ENCODE measurements around the gene EXOC2.
"Not testable (repeated sequence)": the region's sequence is repeated elsewhere in the genome, so short reads cannot be mapped to it uniquely, and the experiment has no call there.

The EXOC2 gene

DNA sequence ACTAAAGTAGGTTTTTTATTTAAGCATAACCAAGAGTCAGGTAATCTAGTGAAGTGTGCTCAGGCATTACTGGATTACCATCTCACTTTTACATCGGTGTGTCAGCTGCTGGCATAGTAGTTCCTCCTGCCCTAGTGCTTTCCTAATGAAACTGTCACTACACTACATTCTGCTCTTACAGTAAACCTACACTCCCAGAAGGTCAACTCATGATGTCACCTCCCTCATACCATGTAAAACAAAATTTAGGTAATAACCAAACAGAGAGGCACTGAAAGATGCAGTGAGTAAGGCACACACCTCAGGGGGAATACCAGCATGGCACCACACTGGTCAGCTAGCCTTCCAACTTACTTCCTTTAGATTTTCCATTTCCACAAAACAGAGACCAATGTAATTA is 59.3 kb downstream of the EXOC2 start:
- DNase-seq, result no peak

DNA sequence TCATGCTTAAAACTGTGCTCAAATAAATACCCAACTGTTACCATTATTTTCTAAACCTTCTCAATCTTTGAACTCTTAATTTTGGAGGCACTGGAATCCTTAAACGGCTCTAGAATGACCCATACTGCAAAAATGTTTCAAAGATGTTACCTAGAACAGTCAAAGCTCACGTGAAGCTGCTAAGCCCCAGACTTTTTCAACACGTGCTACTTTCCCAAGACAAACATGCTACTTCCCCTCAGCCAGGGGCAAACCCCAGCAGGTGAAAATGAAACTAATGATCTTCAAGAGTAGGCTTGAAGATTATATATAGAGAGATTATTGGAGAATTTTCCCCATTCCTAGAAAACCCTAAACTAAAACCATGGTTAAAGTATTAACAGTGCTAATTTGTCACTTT is 64.2 kb downstream of the EXOC2 start:
- no peak for DNase-seq

DNA sequence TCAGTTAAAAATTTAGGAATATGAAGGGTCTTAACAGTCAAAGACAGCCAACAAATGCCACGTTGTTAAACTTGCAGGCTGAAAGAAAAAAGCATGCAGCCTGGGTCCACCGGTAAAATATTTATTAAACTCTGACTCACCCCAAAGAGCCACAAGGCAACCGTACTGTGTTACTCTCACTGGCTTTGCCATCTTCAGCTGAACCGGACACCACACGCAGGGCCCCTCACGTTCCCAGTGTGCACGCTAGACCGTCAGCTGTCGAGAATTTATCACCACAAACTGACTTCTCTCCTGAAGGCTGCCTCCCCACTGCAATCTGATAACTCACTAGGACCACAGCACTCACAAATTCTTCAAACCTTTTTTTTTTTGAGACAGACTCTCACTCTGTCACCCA is 66.7 kb downstream of the EXOC2 start:
- DNase-seq, result no peak

DNA sequence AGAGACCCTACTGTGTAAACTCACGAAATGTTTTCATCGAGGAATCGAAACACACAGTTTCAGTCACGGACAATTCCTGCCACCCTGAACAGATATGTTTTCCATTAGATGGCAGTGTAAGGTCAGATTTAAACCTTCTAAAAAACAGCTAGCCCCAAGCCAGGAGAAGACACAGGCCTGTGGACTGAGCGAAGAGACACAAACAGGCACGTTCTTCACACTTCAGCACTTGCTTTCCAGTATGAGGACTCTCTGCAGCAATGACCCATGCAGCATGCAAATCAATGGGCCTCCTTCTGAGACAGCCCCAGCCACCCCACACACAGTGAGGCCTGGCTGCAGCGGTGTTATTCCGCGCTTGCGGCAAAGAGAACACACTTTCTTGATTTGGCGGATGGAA is 68.0 kb downstream of the EXOC2 start:
- no peak for DNase-seq

DNA sequence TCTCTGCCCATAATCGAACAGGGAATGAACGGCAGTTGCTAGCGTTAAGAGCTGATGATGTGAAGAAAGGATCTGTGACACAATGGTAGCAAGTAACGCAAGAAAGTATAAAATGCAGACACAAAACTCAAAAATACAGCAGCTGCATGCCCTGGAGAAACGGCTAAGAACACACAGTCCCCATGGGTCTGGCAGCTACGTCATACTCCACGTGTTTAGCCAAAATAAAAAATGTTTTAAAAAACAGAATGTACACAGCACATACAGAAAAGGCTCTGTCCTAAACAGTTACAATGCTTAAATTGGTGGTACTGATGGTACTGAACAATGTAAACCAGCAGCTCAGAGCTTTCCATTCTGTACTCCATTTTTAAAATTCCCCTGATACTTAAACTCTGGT is 70.5 kb downstream of the EXOC2 start:
- DNase-seq, result no peak

DNA sequence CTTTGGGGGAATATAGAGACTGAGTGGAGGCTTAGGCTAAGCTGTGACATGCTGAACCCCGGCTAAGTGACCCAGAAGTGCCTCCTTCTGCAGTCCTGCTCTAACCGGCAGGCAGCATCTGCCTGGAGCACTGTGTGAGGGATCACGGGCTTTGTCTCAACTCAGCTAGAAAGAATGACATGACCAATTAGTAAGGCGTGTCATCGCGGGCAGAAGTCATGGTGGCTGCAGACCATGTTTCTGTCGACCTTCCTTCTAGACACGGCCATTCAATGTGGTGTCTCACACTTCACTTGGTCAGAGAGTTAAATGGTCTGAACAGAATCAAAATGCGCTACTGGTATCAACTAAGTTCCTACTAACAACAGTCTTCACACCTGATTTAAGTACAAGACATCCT is 71.0 kb downstream of the EXOC2 start:
- DNase-seq, result no peak

DNA sequence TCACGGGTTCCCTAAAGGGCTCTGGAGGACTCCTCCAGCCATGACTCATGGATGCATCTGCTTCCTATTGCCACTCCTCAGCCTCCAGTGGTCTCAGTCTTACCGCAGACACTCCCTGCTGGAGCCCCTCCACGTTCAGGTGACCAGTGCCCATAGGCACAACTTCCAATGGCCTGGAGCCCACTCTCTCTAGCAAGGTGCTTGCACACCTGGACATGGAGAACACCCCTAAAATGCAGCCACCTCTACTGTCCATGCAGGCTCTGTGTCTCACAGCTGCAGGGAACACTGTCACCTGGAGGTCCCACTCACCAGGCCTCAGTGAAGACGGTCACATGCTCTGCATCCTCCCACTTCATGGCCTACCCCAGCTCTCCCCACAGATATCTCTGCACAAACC is 72.0 kb downstream of the EXOC2 start:
- no peak for DNase-seq

DNA sequence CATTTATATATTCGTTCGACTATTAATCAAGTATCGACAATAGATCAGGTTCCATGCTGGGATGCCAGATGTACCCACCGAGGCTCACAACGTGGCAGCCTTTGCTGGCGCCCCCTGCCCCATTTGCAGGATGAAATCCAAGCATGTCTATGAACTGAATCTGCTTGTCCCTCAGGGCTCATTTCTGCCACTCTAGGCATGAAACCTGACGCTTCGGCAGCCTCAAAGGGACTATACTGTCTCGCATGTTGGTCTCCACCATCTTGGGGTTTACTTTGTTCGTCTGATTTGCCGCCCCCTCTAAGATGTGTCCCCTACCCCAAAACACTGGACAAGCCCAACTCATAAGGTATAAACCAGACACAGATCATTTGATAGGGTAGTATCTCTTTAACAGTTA is 72.8 kb downstream of the EXOC2 start:
- no peak for DNase-seq

DNA sequence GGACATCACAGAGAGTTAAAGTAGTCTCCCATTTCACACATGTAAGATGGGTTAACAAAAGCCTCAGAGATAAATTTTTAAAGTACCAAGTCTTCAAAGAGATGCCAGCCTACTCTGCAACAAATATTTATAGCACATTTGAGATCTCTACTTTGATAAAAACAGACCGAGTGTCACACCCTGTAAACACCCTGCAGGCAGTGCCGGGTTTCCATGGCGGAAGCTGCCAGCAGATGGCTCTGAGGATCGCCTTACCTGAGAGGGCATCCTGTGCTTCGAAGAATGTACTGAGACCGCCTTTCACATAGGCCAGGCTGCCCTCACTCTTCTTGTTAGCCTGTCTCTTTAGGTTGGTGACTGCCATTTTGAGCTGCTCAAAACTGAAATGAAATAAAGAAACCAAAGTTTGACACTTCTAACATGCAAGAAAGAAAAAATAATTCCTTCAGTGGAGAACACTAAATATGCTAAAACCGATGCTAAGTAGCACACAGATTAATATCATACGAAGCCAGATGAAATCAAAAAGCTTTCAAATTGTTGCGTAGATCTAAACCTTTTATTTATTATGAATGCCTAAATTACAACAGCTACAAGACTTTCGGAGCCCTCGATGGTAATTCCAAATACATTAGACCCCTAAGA is 75.4 kb downstream of the EXOC2 start:
- no peak for DNase-seq

DNA sequence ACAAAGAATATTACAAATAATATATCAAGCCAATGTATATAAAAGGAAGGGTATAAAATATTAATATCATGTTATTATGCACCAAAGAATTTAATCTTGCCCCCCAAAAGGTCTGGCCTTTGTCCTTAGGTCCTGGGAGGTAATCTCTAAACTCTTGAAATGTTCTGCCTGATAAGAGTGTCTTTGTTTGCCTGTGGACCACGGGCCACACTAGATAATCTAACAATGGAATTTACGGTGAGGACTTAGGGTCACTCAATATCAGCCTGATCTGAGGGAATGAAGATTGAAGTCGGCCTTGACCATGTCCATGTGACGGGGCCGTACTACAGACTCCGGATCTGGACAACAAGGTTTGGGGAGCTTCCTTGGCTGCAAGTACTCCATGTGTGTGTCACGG is 79.0 kb downstream of the EXOC2 start:
- no peak for DNase-seq

DNA sequence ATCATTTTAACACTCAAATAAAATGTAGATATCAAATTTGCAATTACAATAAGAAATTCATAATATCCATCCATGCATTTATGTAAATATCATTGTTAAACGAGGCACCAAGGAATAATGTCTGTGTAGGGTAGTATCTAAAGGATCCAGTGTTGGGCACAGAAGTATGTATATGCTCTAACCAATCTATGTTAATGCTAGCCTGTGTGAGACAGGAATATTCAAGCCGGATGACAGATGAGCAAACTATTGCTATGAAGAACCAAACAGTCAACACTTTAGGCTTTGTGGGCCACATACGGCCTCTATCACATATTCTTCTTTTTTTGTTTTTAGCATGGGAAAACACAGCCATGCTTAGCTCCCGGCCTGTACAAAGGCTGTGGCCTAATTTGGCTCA is 81.0 kb downstream of the EXOC2 start:
- DNase-seq, result no peak

DNA sequence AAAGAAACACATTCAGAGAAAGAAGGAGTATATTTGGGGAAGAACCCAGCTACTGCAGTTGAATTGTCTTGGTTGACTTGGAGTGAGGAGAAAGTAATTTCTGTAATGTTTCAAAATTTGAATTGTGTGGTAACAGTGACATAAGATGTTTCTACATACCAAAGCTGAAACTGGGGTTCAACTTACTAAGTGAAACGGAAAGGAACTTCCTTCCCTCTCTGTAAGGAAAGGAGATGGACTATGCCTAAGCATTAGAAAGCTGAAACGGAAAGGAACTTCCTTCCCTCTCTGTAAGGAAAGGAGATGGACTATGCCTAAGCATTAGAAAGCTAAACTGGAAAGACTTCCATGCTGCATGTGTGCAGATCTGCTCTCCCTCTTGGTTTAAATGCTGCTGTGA is 82.1 kb downstream of the EXOC2 start:
- no peak for DNase-seq

DNA sequence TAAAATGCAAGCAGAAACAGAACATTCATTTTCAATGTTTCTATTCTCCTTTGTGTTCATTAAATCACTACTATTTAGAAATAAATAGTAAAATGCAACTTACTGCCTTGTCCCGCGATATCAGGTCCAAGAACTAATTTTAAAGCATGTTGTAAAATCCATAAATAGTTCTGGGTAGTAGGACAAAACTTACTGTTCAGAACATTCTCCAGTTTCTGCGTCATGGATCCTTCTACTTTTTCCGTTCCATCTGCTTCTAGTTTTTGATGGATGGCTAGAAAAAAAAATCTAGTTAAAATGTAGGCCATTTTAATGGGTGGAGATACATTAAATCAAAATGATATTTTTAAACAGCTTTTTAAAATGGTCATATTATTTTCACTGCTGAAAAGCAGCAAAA is 83.0 kb downstream of the EXOC2 start:
- DNase-seq, result no peak

DNA sequence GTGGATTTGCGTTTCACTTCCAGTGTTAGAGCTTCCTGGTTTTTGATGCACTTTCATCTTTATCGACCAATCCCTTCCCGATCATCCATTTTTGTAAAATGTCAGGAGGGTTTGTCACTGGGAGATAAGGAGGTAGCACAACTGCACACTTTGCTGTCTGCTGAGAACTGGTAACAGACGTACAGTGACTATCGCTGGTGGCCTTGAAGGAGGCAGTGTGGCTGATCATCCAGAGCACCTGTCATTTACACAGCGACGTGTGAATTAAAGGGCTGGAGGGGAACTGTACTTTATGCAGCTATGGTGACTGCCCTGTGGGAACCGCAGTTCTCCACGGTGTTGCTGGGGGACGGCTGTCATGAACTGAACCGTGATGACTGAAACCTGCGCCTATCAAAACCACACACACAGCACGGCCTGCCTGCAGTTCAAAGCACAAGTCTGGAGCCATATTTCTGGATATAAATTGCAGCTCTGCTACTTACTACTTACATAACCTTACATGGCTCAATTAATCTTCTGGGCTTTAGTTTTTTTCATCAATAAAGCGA is 86.0 kb downstream of the EXOC2 start:
- DNase-seq, result no peak

DNA sequence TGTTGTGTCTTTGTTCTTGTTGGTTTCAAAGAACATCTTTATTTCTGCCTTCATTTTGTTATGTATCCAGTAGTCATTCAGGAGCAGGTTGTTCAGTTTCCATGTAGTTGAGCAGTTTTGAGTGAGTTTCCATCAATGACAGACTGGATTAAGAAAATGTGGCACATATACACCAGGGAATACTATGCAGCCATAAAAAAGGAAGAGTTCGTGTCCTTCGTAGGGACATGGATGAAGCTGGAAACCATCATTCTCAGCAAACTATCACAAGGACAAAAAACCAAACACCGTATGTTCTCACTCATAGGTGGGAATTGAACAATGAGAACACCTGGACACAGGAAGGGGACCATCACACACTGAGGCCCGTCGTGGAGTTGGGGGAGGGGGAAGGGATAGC is 87.0 kb downstream of the EXOC2 start:
- not testable (repeated sequence) for DNase-seq

DNA sequence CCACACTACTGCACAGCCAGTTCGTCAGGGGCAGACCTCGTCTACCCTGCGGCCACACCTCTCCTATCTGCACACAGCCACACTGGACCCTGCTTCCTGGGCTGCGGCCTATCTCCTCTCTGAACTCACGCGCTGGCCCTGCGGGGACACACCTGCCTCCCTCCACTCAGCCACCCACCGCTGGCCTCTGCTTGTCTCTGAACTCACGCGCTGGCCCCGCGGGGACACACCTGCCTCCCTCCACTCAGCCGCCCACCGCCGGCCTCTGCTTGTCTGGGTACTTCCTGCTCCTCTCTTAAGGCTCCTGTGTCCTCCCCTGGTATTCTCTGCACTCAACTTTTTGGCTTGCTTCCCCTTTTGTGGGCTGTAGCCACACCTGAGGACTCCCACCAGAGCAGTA is 88.4 kb downstream of the EXOC2 start:
- no peak for DNase-seq

DNA sequence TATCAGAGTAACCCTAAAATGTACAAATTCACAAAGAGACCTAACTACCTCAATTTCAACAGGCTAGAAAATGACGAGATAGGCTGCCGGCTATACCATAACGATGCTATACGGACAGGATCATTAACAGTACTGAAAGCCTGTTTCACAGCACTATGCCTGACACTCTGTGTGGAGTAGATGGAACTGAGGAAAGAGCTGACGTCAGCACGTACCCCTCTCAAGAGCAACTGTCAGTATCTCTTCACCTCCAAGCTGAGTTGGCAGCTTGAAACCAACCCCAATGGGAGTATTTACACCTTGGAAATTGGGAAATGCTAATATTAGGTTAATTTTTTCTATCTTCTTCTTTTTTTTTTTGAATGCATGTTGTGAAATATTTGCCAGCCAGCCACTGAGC is 89.7 kb downstream of the EXOC2 start:
- DNase-seq, result no peak

DNA sequence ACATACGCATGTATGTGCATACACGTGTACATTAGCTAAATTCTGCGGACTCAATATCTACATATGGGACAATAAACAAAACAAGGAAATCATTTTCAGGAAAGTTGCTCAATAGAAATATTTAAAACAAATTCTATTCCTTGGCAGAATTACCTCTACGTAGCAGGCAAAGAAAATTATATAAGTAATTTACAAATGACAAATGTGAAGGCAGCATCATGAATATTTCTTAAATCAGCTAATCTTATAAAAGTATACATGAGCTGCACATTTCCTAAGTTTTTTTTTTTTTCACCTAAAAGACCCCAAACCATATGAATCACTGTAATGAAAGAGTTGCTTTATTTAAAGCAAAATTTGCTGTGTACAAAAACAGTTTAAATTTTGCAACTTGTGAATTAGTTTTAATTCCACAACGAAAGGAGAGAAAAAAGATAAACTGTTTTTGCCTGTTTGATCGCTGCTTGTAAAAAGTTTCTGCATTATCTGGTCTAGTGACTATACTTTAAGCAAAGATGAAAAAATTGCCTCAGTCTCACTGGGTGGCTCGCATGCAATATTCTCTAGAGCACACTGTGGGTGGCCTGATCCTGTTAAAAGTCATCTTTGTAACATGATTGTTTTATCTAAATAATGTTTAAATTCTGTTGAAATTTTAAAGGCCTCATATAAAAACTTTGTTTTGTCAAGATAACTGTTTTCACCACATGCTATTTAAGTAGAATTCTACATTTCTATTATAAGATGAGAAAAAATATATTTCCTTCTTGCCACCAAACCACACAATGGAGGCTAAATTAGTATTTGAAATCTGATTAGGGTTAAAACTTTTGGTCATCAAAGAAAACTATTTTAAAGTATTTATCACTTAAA is 93.1 kb downstream of the EXOC2 start:
- no peak for DNase-seq

DNA sequence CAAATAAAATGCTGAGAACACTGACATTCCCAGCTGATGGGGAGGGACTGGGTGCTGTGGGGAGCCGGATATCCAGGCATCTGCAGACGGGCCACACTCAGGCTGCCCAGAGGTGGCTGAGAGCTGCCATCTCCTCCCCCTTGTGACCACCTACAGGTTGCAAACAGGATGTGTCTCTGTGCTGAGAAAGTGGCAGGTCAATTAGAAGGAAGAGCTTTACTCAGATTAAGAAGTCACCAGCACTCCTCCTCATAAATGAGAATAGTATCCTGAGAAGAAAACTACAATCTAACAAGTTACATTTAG is 99.1 kb downstream of the EXOC2 start:
- no peak for DNase-seq

DNA sequence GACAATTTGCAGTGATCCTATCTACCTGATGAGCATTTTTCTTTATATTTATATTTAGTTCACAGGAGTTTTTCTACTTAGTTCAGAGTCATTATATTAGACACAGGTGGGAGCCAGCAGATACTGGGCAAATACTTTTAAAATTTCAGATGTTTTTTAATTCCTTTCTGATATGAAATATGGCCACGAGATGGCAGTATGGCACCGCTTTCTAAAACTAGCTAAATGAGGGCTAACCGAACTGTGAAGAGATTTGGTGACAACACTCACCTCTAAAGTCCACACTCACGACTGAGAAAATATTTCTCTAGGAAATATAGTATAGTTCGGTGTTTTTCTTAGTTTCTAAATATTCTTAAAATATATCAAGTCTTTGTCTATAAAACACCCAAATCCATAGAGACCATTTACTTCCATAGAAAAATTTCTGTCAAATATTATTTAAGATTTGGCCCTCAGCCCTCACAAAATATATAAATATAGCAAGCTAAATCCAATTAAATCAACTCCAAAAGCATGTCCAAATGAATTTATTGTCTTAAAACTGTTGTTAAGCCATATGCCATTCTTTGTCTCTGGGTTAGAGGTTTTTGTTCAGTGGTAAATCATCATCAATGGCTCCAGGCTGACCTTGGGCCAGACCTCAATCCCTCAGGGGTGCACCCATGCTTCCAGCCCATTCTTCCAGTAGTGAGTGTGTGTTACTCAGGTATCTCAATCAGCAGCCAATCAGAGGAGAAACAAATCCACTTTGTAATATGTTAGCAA is 99.6 kb downstream of the EXOC2 start:
- peak; percentile 54 for DNase-seq

DNA sequence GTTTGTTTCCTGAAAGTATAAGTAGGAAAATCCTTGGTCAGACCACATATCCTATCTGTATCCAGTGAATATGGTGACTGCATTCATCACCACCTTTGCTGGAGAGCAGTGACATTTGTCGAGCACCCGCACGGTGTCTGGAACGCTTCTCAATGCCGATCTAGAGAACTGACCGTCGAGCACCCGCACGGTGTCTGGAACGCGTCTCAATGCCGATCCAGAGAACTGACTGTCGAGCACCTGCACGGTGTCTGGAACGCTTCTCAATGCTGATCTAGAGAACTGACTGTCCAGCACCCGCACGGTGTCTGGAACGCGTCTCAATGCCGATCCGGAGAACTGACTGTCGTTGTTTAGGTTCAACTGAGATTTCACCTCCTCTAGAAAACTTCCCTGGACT is 103.8 kb downstream of the EXOC2 start:
- no peak for DNase-seq

DNA sequence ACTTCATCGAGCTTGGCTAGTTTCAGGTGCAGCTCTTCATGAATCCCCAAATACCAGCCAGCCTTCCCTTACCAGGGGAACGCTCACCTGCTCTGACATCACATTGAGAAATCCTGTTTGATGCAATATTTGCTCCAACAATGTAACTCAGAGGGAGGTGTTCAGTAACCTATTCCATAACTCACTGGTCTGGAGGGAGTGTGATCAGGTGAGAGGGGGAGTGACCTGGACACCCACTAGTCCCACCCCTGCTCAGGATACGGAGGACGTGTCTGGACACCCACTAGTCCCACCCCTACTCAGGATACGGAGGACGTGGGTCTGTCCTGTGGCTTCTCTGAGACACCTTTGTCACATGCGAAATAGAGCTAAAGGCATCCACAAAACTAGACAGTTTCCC is 106.4 kb downstream of the EXOC2 start:
- DNase-seq, result no peak

DNA sequence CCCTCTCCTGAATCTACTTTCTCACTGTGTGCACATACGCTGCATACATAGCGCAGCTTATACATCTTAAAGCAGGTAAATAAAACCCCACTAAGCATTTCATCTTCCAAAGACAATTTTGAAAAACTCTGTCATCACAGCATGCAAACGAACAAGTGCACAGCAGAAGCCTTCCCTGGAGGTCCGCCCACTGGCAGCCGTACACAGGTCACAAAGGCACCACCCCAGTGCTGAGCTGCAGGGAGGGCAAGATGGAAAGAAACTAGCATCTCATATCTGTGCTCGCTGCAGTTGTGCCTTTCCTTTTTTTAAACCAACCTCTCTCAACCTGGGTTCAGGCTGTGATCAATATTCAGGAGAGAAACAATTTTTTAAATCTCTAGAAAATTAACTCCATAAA is 109.3 kb downstream of the EXOC2 start:
- no peak for DNase-seq

DNA sequence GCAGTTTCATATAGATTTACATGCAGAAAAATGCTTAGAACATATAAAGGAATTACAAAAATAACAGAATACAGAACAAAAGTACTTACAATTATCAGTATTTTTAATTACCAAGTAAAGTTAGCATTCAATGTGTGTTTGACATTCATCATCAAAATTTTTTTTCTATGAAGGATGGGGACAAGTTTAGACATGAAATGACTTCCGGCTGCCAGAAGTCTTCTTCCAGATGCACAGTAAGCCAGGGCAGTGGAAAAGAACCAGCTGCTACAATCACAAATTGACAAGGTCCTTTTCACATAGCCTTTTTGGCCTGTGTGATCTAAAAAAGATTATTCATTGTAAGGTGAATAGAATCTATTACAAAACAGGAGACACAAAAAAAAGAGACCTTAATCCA is 109.8 kb downstream of the EXOC2 start:
- DNase-seq, result no peak

All from NCI-H774 (cell line).